HepG2 (cell line): ENCODE measurements around the gene FDPS. TPM values are rescaled to one million over a fixed set of nuclear protein-coding genes. Genes with fewer than 3 reads are reported as not detected.

ENCODE experiments used
- BRCA1 ChIP-seq: sonication (generic); formaldehyde crosslinking; IDR thresholded peaks from 2 replicates; pipeline ENCODE4 v1.4.0; 2020; ENCODE audit warnings: missing genetic modification reagents
- DMAP1 ChIP-seq: IDR thresholded peaks from 2 replicates; pipeline ENCODE4 v1.6.1; 2016
- ELF4 ChIP-seq: sonication (generic); formaldehyde crosslinking; IDR thresholded peaks from 2 replicates; pipeline ENCODE4 v1.5.0; 2020; ENCODE audit warnings: missing genetic modification reagents, mild to moderate bottlenecking, moderate library complexity, borderline replicate concordance
- HOXD1 ChIP-seq: sonication (generic); formaldehyde crosslinking; IDR thresholded peaks from 2 replicates; pipeline ENCODE4 v1.5.0; 2020; ENCODE audit warnings: missing genetic modification reagents
- ISX ChIP-seq: sonication (generic); formaldehyde crosslinking; conservative IDR thresholded peaks from 2 replicates; pipeline ENCODE4 v1.5.0; 2020; ENCODE audit warnings: missing genetic modification reagents
- KMT2A ChIP-seq: sonication (generic); formaldehyde crosslinking; IDR thresholded peaks from 2 replicates; pipeline ENCODE4 v1.4.0; 2020; ENCODE audit warnings: missing genetic modification reagents
- MTF1 ChIP-seq: sonication (generic); formaldehyde crosslinking; IDR thresholded peaks from 2 replicates; pipeline ENCODE4 v1.5.0; 2020; ENCODE audit warnings: missing genetic modification reagents
- MZF1 ChIP-seq: sonication (generic); formaldehyde crosslinking; IDR thresholded peaks from 2 replicates; pipeline ENCODE4 v1.8.1; 2023; ENCODE audit warnings: mild to moderate bottlenecking, missing genetic modification reagents, borderline replicate concordance
- NCOA1 ChIP-seq: sonication (generic); formaldehyde crosslinking; IDR thresholded peaks from 2 replicates; pipeline ENCODE4 v1.9.0; 2021; ENCODE audit warnings: missing genetic modification reagents
- NFIB ChIP-seq: sonication (generic); formaldehyde crosslinking; IDR thresholded peaks from 2 replicates; pipeline ENCODE4 v1.9.0; 2021; ENCODE audit warnings: missing genetic modification reagents, mild to moderate bottlenecking, borderline replicate concordance
- NFKB2 ChIP-seq: sonication (generic); formaldehyde crosslinking; IDR thresholded peaks from 2 replicates; pipeline ENCODE4 v1.4.0; 2020; ENCODE audit warnings: missing genetic modification reagents, borderline replicate concordance
- PAF1 ChIP-seq: IDR thresholded peaks from 2 replicates; pipeline ENCODE4 v1.6.1; 2016; ENCODE audit warnings: missing genetic modification reagents, missing compliant biosample characterization
- SIX4 ChIP-seq: sonication (generic); formaldehyde crosslinking; IDR thresholded peaks from 2 replicates; pipeline ENCODE4 v1.4.0; 2020; ENCODE audit warnings: missing genetic modification reagents
- YY1 ChIP-seq: IDR thresholded peaks from 2 replicates; pipeline ENCODE4 v1.6.1; 2011; ENCODE audit warnings: low read length, low read depth, moderate library complexity, mild to moderate bottlenecking; ENCODE audit not compliant: insufficient read depth, insufficient replicate concordance
- ZKSCAN1 ChIP-seq: fragments of 150-350 bp; IDR thresholded peaks from 2 replicates; pipeline ENCODE4 v1.6.1; 2014; ENCODE audit warnings: low read length
- ZNF3 ChIP-seq: IDR thresholded peaks from 2 replicates; pipeline ENCODE4 v1.7.0; 2017; ENCODE audit warnings: inconsistent platforms
- ZNF558 ChIP-seq: sonication (generic); formaldehyde crosslinking; IDR thresholded peaks from 2 replicates; pipeline ENCODE4 v1.9.0; 2022; ENCODE audit warnings: mild to moderate bottlenecking, missing genetic modification reagents, borderline replicate concordance
- ZNF788 ChIP-seq: sonication (generic); formaldehyde crosslinking; IDR thresholded peaks from 2 replicates; pipeline ENCODE4 v1.5.0; 2020; ENCODE audit warnings: mild to moderate bottlenecking, missing genetic modification reagents, borderline replicate concordance
- ZNF792 ChIP-seq: IDR thresholded peaks from 2 replicates; pipeline ENCODE4 v1.6.1; 2016
- ZSCAN12 ChIP-seq: sonication (generic); formaldehyde crosslinking; IDR thresholded peaks from 2 replicates; pipeline ENCODE4 v1.9.0; 2021; ENCODE audit warnings: mild to moderate bottlenecking, missing genetic modification reagents
- ZSCAN22 ChIP-seq: sonication (generic); formaldehyde crosslinking; IDR thresholded peaks from 2 replicates; pipeline ENCODE4 v1.4.0; 2020; ENCODE audit warnings: mild to moderate bottlenecking, missing genetic modification reagents
- polyA plus RNA-seq, 8 experiments: library from polyadenylated mRNA; depleted of rRNA in 3 of 8; stranded (reverse) in 7 of 8; unstranded in 1 of 8; fragments of >200 nt; fragmentation: Illumina TruSeq in 4 of 8; extraction: Trizol in 4 of 8; gene quantifications; 2 replicates each; pipeline versions ENCODE4 v1.2.1 to v1.2.3, GENCODE V29; 2011 to 2016; ENCODE audit warnings: low read depth in 4 of 8, missing spikeins in 1 of 8, mixed read lengths in 1 of 8; ENCODE audit not compliant: insufficient read depth in 1 of 8
- total RNA-seq, 5 experiments: library from RNA; depleted of rRNA; stranded (reverse); fragments of >200 nt; fragmentation: Illumina TruSeq; extraction: Trizol; gene quantifications; 2 replicates each; pipeline ENCODE4 v1.2.3, GENCODE V29; 2016; ENCODE audit warnings: low read depth in 1 of 5
- TF ChIP-seq, protein P1 (sequence below): IDR thresholded peaks from 2 replicates; pipeline ENCODE4 v1.6.1; 2016; ENCODE audit warnings: mild to moderate bottlenecking, missing biosample characterization, missing genetic modification reagents
- TF ChIP-seq, protein P2 (sequence below): sonication (generic); formaldehyde crosslinking; IDR thresholded peaks from 2 replicates; pipeline ENCODE4 v1.5.0; 2020; ENCODE audit warnings: missing genetic modification reagents

FDPS gene
- total and polyA plus RNA-seq, 2 of the 13 experiments (the other 11 are each of a cell fraction or from before 2014, with no cell fraction given): 264 to 519 TPM

DNA sequence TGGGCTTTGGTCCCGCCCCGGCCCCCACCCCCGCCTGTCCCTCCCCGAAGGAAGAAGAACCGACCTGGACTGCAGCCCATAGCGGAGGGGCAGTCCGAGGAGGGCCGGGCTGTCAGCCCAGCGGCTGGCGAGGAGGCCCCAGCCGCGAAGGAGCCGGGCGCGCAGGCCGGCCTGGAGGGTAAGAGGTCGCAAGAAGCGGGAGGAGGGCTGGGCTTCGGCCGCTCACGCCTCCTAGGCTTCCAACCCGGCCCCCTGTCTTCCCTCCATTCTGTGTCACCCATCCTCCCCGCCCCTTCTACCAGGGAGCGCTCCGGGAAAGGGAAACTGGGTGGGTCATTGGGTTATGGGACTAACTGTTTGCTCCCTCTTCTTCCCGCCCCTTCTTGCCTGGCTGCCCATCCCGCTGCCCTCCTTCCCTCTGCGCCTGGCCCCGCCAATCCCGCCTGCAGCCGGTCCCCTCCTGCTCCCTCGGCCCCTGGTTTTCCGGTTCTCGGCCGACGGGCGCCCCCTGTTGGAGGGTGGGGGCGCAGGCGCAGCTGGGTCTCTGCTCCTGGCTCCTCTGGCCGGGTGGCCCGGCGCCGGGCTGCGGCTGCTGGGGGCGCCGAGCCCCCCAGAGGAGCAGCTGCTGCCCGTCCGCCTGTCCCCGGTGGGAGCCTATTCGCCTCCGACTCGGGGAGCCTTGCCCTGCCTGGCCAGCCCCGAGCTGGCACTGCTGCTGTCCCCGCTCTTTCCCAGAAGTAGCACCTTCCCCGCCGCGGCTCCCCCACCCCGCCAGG, 14.5 kb downstream of the FDPS start (continued):
- no peak for TF ChIP-seq NFIB
- TF ChIP-seq PAF1 (CRISPR knock-in tag): no peak
- peak; percentile 15 for TF ChIP-seq YY1
- no peak for TF ChIP-seq MZF1 (CRISPR knock-in tag)
- TF ChIP-seq, protein P1, sequence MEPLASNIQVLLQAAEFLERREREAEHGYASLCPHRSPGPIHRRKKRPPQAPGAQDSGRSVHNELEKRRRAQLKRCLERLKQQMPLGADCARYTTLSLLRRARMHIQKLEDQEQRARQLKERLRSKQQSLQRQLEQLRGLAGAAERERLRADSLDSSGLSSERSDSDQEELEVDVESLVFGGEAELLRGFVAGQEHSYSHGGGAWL (CRISPR knock-in tag): no peak
- no peak for TF ChIP-seq ZSCAN22 (CRISPR knock-in tag)
- TF ChIP-seq NCOA1 (CRISPR knock-in tag): no peak
- peak; percentile 55; the same call in 1 of the 2 replicates for TF ChIP-seq ZNF558
- TF ChIP-seq MTF1 (CRISPR knock-in tag): no peak
- TF ChIP-seq ZKSCAN1: no peak
- TF ChIP-seq, protein P2, sequence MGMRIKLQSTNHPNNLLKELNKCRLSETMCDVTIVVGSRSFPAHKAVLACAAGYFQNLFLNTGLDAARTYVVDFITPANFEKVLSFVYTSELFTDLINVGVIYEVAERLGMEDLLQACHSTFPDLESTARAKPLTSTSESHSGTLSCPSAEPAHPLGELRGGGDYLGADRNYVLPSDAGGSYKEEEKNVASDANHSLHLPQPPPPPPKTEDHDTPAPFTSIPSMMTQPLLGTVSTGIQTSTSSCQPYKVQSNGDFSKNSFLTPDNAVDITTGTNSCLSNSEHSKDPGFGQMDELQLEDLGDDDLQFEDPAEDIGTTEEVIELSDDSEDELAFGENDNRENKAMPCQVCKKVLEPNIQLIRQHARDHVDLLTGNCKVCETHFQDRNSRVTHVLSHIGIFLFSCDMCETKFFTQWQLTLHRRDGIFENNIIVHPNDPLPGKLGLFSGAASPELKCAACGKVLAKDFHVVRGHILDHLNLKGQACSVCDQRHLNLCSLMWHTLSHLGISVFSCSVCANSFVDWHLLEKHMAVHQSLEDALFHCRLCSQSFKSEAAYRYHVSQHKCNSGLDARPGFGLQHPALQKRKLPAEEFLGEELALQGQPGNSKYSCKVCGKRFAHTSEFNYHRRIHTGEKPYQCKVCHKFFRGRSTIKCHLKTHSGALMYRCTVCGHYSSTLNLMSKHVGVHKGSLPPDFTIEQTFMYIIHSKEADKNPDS (CRISPR knock-in tag): no peak
- no peak for TF ChIP-seq BRCA1 (CRISPR knock-in tag)
- TF ChIP-seq ZNF788: peak; percentile 60
- TF ChIP-seq ZNF792 (CRISPR knock-in tag): no peak
- TF ChIP-seq ISX (CRISPR knock-in tag): no peak
- TF ChIP-seq HOXD1 (CRISPR knock-in tag): no peak
- TF ChIP-seq SIX4 (CRISPR knock-in tag): no peak
- no peak for TF ChIP-seq ZNF3 (CRISPR knock-in tag)
- TF ChIP-seq NFKB2: no peak; the same call in 1 of the 2 replicates
- TF ChIP-seq DMAP1: no peak
- TF ChIP-seq ELF4 (CRISPR knock-in tag): no peak
- no peak for TF ChIP-seq KMT2A (CRISPR knock-in tag)
- TF ChIP-seq ZSCAN12 (CRISPR knock-in tag): no peak
